ENCODE results near the gene TPM2. TPM values are rescaled to one million over a fixed set of nuclear protein-coding genes. Genes with fewer than 3 reads are reported as not detected.

Gene TPM2
- polyA plus RNA-seq, 1 donor from 2014 or later, result not detected

DNA sequence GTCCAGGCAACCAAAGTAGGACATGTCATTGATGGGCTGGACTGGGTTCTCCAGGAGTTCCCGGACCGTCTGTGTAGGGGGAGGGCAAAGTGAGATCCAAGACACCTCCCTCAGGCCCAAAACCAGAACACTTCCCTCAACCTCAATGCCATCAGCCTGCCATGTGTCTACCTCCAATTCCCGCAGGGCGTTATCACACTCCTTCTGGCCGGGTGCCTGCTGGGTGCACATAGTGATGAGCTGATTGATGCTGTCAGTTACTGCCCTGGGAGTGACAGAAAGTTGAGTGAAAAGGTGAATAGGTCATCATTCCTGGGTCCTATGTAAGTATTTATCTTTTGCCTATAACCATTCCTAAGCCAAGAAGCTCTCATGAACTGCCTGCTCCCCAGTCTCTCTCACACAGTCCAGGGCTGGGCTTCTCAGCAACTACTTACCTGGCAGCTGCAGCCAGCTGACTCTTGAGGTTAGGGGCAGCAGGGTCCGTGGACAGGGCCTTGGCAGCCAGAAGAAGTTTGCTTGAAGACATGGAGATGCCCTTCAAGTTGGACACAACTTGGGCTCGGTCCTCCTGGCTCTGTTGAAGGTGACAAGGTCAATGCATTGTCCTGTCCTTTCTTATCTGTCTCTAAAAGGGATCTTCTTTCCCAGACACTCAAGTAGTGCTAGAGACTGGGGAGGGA lies 21.2 kb upstream of the TPM2 start:
- H3K36me3 Mint-ChIP-seq, result peaks cover 6% of the 10 kb centered on the region
- H3K4me3 Mint-ChIP-seq, result no peak overlapping the region
- H3K27me3 Mint-ChIP-seq, result no peaks in the 10 kb centered on the region
- no peak overlapping the region for H3K27ac Mint-ChIP-seq
- peaks cover 2 to 5% (median 3%) of the 10 kb centered on the region in 3 donors for H3K4me1 Mint-ChIP-seq
- H3K9me3 Mint-ChIP-seq, result no peaks in the 10 kb centered on the region

DNA sequence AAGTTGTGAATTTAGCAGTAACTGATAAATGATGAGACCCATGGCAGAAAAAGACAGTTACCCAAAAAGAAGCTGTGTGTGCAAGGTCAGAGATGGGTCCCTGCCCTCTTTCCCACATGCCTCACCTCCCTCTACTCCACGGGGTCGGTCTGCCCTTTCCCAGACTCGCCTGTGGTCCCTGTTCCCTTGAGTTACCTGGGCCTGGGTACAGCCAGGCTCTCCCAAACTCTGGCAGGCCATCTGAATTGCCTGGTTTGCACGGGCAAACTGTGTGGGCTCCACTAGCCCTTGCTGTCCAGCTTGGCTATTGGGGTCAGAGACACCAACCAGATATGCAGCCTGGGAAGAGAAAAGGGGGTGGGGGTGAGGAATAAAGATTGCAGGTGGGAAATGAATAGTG lies 18.4 kb upstream of the TPM2 start:
- Mint-ChIP-seq H3K4me1 (peaks cover 0 to 4% (median 0%) of the 10 kb centered on the region in 3 donors), H3K27me3 (no peaks in the 10 kb centered on the region), H3K4me3 (no peak overlapping the region), H3K36me3 (peaks cover 3% of the 10 kb centered on the region), H3K27ac (peak overlapping the region in 1 of 3 donors; percentile 88), H3K9me3 (no peaks in the 10 kb centered on the region)

DNA sequence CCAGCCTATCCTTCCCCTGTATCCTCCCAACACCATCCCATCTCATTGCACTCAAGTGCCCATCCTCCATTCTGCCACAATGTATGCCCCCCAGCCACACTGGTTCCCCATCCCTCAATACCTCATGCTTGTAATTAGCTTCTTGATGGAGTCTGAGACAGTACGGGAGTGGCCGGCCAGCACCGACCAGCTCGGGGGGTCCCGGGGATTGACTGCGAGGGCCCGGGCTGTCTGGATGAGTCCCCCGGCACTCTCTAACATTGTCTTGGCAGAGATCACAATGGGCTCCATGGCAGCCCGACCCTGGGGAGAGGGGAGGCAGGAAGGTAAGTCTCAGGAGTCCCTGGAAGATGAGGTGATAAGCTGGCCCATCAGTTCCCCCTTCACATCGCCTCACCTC lies 17.2 kb upstream of the TPM2 start:
- Mint-ChIP-seq H3K27me3 (no peaks in the 10 kb centered on the region), H3K36me3 (peaks cover 3% of the 10 kb centered on the region), H3K4me3 (no peak overlapping the region), H3K27ac (no peak overlapping the region), H3K4me1 (peaks cover 0 to 4% (median 0%) of the 10 kb centered on the region in 3 donors), H3K9me3 (no peaks in the 10 kb centered on the region)

DNA sequence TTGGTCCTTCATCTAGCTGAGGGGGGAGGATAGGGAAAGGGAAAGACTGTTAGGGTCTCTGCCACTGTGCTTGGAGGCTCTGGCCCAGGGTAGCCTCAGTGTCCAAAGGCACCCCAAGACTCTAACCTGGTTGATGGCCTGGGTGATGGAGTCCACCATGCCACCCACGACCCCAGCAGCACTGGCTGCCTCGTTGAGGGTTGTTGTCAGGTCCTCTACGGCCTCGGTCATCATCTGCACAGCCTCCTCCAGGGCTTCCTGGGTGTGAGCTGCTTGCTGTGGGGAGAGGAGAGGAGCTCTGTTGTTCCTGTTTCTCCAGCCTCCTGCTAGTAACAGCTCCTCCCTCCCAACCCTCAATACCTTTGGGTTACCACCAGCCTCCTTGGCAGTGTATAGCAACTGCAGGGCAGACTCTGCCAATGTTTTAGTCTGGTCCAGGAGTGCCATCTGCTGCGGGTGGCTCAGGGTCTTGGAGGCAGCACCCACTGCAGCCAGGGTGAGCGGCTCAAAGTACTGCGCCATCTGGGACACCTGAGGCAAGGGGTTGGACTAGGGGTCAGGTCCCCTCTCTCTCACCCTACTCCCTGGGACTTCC lies 16.2 kb upstream of the TPM2 start:
- Mint-ChIP-seq H3K9me3 (no peaks in the 10 kb centered on the region), H3K27ac (no peak overlapping the region), H3K4me3 (no peak overlapping the region), H3K4me1 (peaks cover 0 to 4% (median 0%) of the 10 kb centered on the region in 3 donors), H3K27me3 (no peaks in the 10 kb centered on the region), H3K36me3 (peaks cover 3% of the 10 kb centered on the region)

DNA sequence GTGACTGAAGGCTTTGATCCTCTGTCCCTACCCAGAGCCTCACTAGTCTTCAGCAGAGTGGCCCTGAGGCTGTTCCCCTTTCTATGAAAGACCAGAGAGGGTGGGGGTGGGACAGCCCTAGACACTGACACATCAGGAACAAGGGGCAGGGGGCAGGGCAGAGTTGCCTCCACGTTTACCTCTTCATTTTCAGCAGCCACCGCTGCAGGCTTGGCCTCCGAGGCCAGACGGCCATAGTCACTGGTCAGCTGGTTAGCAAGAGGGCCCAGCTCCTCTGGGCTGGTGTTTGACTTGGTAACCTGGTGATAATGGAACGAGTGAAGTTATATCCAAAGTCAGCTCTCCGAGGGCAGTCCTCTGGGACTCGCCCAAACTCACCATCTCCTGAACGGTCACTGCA lies 15.6 kb upstream of the TPM2 start:
- Mint-ChIP-seq H3K4me1 (peaks cover 0 to 4% (median 0%) of the 10 kb centered on the region in 3 donors), H3K27ac (no peak overlapping the region), H3K4me3 (no peak overlapping the region), H3K9me3 (no peaks in the 10 kb centered on the region), H3K27me3 (no peaks in the 10 kb centered on the region), H3K36me3 (peaks cover 3% of the 10 kb centered on the region)

DNA sequence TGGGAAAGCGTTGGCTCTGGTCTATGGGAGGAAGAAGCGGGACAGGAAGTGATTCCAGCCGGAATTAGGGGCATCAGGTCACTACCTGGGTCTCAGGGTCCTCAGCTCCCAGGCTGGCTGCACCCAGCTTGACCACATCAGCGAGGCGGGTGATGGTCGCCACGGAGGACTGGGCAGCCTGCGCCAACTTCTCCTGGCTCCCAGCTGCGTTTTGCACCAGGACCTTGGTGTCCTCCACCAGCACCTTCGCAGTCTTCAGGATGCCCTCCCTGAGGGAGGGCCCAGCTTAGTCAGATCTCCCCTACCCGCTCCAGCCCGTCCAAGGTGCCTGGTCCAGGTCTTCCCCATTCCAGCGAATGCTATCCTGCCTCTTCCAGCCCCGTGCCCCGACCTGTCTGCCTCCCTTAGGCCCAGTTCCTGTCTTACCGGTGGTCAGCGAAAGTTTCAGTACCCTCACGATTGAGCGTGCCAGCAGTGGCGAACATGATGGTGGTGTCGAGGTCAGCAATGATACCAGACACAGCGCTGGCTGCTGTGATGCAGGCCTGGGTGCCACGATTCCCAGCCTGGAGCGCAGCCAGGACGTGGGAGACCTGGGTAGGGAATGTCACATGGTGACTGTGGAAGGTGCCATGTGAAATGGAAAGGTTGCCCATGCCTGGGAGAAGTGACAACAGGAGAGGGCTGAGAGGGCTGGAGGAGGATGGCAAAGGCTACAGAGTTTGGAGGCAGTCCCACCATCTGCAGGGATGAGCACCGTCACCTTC lies 14.4 kb upstream of the TPM2 start:
- Mint-ChIP-seq H3K27me3 (no peaks in the 10 kb centered on the region), H3K4me3 (no peak overlapping the region), H3K9me3 (no peaks in the 10 kb centered on the region), H3K27ac (no peak overlapping the region), H3K36me3 (peaks cover 3% of the 10 kb centered on the region), H3K4me1 (peaks cover 0 to 4% (median 0%) of the 10 kb centered on the region in 3 donors)

DNA sequence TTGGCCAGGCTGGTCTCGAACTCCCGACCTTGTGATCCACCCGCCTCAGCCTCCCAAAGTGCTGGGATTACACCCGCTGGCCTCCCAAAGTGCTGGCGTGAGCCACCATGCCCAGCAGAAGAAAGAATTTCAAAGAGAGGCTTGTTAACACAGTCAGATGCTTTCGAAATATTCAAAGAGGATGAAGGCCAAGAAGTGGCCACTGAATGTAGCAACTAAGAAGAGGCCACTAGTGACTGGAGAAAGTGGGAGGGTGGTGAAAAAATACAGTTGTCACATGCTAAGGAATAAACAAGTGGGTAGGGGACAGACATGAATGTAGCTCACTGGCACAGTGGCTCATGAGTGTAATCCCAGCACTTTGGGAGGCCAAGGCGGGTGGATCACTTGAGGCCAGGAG lies 13.0 kb upstream of the TPM2 start:
- no peak overlapping the region for H3K4me3 Mint-ChIP-seq
- H3K27me3 Mint-ChIP-seq, result no peaks in the 10 kb centered on the region
- peaks cover 1% of the 10 kb centered on the region for H3K36me3 Mint-ChIP-seq
- H3K4me1 Mint-ChIP-seq, result peaks cover 0 to 4% (median 0%) of the 10 kb centered on the region in 3 donors
- peak overlapping the region in 1 of 3 donors; percentile 54 for H3K27ac Mint-ChIP-seq
- H3K9me3 Mint-ChIP-seq, result no peaks in the 10 kb centered on the region

DNA sequence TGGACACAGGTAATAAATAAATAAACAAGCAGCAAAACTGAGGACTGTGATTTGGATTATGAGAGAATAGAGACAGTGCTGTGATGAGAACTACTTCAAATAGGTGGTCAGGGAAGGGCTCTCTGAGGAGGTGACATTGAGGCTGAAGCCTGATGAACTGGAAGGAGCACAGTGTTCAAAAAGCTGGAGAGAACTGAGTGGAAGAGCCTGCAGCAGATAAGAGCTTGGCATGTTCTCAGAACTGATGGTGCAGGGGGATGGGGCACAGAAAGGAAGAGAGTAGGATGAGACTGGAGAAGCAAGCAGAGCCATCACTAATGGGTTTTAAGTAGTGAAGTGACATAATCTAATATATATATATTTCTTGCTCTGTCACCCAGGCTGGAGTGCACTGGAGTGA lies 11.2 kb upstream of the TPM2 start:
- peaks cover 1% of the 10 kb centered on the region for H3K36me3 Mint-ChIP-seq
- H3K27me3 Mint-ChIP-seq, result no peaks in the 10 kb centered on the region
- H3K4me1 Mint-ChIP-seq, result peaks cover 6% of the 10 kb centered on the region in 3 donors
- H3K4me3 Mint-ChIP-seq, result no peak overlapping the region
- H3K27ac Mint-ChIP-seq, result no peak overlapping the region
- no peaks in the 10 kb centered on the region for H3K9me3 Mint-ChIP-seq

DNA sequence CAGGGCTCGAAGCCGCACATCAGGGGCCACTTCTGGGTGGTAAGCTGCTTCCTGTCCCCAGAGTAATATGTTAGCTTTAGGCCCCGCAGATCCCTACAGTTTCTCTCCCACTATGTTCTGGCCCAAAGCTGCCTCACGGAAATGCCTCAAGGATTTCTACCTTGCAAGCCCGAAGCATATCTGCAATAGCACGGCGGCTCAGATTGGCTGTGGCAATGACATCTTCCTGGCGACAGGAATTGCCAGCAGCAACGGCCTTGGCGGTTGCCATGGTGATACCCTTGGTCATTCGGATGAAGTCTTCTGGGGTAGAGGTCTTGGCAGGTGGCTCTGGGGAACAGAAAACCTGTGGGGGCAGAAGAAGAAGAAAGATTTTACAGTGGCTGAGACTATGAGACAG lies 10.3 kb upstream of the TPM2 start:
- Mint-ChIP-seq H3K27ac (no peak overlapping the region), H3K9me3 (no peaks in the 10 kb centered on the region), H3K4me3 (no peak overlapping the region), H3K4me1 (peaks cover 6% of the 10 kb centered on the region in 3 donors), H3K36me3 (peaks cover 1% of the 10 kb centered on the region), H3K27me3 (no peaks in the 10 kb centered on the region)

DNA sequence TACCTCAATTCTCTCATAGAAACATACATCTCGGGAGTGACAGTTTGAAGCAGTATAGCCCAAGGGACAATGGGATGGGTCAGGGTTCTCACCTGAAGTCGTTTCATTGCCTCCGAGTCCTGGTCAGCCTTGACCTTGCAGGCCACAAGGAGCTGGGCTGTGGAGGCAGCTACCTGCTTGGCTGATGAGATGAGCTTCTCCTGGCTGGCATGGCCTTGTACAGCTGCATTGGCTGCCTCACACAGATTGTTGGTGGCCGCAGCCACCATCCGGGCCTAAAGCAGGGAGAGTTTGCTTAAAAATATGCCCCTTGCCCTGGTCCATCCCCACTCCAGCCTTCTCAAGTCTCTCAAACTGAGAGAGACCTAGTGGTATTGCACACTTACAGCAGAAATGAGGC lies 8.5 kb upstream of the TPM2 start:
- no peaks in the 10 kb centered on the region for H3K36me3 Mint-ChIP-seq
- H3K27ac Mint-ChIP-seq, result peak overlapping the region in 1 of 3 donors; percentile 82
- no peaks in the 10 kb centered on the region for H3K9me3 Mint-ChIP-seq
- no peaks in the 10 kb centered on the region for H3K27me3 Mint-ChIP-seq
- no peak overlapping the region for H3K4me3 Mint-ChIP-seq
- peaks cover 4 to 8% (median 6%) of the 10 kb centered on the region in 3 donors for H3K4me1 Mint-ChIP-seq

DNA sequence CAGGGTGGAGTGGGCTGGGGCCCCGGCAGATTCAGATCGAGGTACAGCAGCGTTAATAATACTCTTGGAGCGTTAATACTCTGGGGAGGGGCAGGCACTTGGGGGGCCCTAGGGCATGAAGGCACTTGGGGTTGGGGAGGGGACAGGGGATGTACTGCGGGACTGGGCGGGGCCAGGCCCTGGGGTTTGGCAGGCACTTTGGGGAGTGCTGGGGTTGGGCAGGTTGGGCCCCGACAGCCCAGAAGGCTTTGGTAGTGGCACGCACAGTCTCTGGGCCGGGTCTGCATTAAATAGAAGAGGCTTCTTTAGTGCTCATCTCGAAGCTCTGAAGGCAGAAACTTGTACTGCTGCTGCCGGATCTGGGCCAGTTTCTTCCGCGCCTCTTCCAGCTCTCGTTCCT lies 7.8 kb upstream of the TPM2 start:
- Mint-ChIP-seq H3K27ac (peak overlapping the region in 1 of 3 donors; percentile 85), H3K4me1 (peaks cover 4 to 8% (median 6%) of the 10 kb centered on the region in 3 donors), H3K4me3 (no peak overlapping the region), H3K27me3 (no peaks in the 10 kb centered on the region), H3K36me3 (no peaks in the 10 kb centered on the region), H3K9me3 (no peaks in the 10 kb centered on the region)

DNA sequence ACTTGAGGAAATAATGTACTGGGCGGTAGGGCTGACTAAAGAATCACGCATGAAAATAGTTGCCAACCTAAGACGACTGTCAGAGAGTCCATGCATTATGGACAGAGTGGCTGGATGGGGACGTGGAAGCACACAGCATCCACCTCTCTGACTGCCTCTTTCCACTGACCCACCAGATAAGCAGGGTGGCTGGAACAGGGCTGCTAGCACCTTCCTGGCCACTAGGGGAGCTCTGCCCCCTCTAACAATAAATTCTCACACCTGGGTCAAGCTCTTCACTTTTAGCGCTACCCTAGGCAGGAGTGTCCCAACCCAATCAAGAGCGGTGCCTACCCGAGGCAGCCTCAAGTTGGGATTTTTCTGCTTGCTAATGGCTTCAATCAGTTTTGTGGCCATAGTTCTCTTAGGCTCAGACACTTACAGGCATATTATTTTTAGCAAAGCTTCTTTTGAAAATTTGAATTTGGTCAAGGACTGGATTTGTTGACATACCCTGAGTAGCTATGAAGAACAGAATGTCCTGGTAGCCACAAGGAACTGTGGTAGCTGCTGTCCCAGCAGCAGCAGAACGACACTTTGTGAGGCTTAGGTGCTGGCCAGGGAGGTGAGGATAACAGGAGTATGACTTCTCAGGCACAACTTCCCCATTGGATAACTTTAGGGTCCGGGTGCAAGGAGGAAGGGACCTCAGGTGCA lies 6.9 kb upstream of the TPM2 start:
- Mint-ChIP-seq H3K27me3 (no peaks in the 10 kb centered on the region), H3K36me3 (no peaks in the 10 kb centered on the region), H3K27ac (peak overlapping the region in 2 of 3 donors; percentile 46 to 85), H3K4me1 (peaks cover 5 to 10% (median 6%) of the 10 kb centered on the region in 3 donors), H3K9me3 (no peaks in the 10 kb centered on the region), H3K4me3 (peak overlapping the region in 1 of 4 donors; percentile 5)

DNA sequence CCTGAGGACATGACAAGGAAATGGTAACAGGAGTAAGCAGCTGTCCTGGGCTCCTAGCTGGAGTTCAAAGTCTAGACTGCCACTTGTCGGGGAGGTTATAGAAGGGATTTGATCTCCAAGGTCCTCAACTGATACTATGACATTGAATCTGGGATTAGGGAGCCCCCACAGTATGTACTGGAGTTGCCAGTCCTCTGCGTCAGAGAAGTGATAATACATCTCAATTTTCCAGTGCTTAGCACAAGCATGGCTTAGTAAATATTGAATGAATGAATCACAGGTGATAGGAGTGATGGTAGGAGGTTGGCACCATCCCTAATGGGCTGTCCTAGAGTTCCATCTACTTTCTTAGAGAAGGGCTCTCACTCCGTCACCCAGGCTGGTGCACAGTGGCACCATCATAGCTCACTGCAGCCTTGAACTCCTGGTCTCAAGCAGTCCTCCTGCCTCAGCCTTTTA lies 6.2 kb upstream of the TPM2 start:
- Mint-ChIP-seq H3K27ac (no peak overlapping the region), H3K4me1 (peaks cover 6 to 12% (median 6%) of the 10 kb centered on the region in 3 donors), H3K36me3 (no peaks in the 10 kb centered on the region), H3K27me3 (no peaks in the 10 kb centered on the region), H3K4me3 (no peak overlapping the region), H3K9me3 (no peaks in the 10 kb centered on the region)

DNA sequence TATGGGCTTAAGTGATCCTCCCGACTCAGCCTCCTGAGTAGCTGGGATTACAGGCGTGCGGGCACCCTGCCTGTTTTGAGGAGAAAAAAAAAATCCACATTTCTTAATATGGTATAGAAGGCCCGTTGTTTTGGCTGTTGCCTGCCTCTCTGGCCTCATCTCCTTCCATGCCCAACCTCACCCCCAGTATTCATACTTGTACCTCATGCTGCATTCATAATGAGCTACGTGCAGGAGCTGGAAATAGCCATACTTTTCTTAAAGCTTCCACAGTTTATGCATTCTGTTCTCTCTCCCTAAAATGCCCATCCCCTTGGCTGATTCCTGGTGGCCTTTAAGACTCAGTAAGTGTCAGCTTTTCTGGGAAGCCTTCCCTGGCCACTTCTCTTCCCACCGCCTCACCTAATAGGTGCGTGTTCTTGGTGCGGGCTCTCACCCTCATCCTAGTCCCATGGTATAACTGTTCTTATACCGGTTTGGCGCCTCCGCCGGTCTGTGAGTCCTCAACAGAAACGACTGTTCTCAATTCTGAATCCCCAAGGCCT lies 2.1 kb upstream of the TPM2 start:
- Mint-ChIP-seq H3K9me3 (no peaks in the 10 kb centered on the region), H3K4me1 (peaks cover 6 to 12% (median 9%) of the 10 kb centered on the region in 3 donors), H3K27ac (peak overlapping the region in 2 of 3 donors; percentile 65 to 74), H3K4me3 (peak overlapping the region; percentile 57 to 92 (median 87)), H3K27me3 (no peaks in the 10 kb centered on the region), H3K36me3 (no peaks in the 10 kb centered on the region)

DNA sequence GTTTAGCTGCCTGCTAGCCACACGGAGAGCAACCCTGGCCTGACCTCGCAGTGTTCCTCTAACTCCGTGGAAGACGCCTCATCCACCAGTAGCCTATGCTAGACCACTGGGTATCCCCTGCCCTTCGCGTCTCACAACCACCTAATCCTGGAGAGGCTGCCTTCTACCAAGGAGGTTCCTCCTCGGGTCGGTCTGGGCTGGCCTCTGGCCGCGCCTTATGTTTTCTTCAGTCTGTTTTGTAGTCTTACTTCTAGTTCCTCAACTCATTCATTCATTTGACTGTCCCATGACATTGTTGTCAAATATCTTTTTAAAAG lies 1.6 kb upstream of the TPM2 start:
- H3K4me1 Mint-ChIP-seq, result peaks cover under 1 to 6% (median 6%) of the 10 kb centered on the region in 3 donors
- no peaks in the 10 kb centered on the region for H3K36me3 Mint-ChIP-seq
- peak overlapping the region; percentile 83 to 92 (median 92) for H3K4me3 Mint-ChIP-seq
- peak overlapping the region in 1 of 3 donors; percentile 65 for H3K27ac Mint-ChIP-seq
- H3K27me3 Mint-ChIP-seq, result no peaks in the 10 kb centered on the region
- no peaks in the 10 kb centered on the region for H3K9me3 Mint-ChIP-seq
